ENCODE results near the gene AADACL4.

AADACL4 gene

DNA sequence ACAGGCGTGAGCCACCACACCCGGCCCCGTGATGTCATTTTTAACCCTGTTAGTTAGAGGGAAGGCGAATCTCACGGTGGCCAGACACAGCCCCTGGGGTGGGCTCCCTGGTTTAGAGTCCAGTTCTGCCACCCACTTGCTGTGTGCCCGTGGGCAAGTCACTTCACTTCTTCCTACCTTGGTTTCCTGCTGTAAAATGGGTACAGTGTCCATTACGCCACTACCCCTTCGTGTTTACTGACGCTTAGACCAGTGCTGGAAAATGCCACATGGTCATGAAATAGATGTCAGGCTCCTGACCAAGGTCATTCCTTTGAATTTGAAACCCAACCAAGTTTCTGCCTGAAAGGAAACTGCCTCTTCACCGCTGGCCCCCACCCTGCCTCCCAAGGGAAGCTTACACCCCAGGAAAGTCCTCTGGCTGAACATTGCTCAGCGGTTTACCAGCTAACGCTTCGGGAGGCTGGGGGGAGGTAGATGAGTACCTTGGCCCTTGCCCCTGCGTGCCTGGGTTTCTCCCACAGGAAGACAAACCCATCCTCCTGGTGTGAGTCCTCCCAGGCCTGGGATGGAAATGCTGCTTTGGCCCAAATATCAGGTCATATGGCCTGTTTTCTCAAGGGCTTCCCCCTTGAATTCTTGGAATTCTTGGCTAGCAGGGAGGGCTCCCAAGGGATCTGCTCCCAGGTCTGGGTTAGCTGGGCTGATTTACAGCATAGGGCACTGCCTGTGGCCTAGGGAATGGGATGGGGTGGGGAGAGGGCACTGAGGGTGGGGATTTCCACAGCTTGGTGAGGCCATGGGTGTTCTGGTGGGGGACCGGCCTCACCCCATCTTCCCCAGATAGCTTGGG, 7.6 kb upstream of the AADACL4 start:
- Histone ChIP-seq H3K27ac (ENCODE audit: low read length) (no peak overlapping the region), H3K4me1 (ENCODE audit: insufficient read depth, low read length) (no peaks in the 10 kb centered on the region), H3K79me2 (ENCODE audit: insufficient read depth, low read length) (no peaks in the 10 kb centered on the region), H2AFZ (ENCODE audit: low read depth, low read length) (no peak overlapping the region), H3K9ac (ENCODE audit: low read depth, low read length) (no peak overlapping the region), H3K27me3 (ENCODE audit: insufficient read depth, low read length, poor library complexity) (peaks cover 2% of the 10 kb centered on the region), H3K36me3 (ENCODE audit: insufficient read depth, low read length) (no peaks in the 10 kb centered on the region), H3K4me2 (ENCODE audit: insufficient read depth, low read length) (no peak overlapping the region), H4K20me1 (ENCODE audit: insufficient read depth, low read length) (no peaks in the 10 kb centered on the region), H3K9me3 (ENCODE audit: insufficient read depth, low read length, severe bottlenecking) (peaks cover 26% of the 10 kb centered on the region), H3K4me3 (ENCODE audit: low read depth in 1 of 2, low read length in 2 of 2) (no peak overlapping the region)
- DNase-seq (no peak), ATAC-seq (ENCODE audit: insufficient read depth, low read depth) (no peak)
- TF ChIP-seq, protein P1, sequence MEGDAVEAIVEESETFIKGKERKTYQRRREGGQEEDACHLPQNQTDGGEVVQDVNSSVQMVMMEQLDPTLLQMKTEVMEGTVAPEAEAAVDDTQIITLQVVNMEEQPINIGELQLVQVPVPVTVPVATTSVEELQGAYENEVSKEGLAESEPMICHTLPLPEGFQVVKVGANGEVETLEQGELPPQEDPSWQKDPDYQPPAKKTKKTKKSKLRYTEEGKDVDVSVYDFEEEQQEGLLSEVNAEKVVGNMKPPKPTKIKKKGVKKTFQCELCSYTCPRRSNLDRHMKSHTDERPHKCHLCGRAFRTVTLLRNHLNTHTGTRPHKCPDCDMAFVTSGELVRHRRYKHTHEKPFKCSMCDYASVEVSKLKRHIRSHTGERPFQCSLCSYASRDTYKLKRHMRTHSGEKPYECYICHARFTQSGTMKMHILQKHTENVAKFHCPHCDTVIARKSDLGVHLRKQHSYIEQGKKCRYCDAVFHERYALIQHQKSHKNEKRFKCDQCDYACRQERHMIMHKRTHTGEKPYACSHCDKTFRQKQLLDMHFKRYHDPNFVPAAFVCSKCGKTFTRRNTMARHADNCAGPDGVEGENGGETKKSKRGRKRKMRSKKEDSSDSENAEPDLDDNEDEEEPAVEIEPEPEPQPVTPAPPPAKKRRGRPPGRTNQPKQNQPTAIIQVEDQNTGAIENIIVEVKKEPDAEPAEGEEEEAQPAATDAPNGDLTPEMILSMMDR (IDR thresholded peaks at IDR 0.05; ENCODE audit: borderline replicate concordance, extremely low read depth, low read length, poor library complexity, severe bottlenecking), result no peak
- no peak for TF ChIP-seq EZH2 (IDR thresholded peaks at IDR 0.05; ENCODE audit: borderline replicate concordance, low read depth, low read length, severe bottlenecking)

DNA sequence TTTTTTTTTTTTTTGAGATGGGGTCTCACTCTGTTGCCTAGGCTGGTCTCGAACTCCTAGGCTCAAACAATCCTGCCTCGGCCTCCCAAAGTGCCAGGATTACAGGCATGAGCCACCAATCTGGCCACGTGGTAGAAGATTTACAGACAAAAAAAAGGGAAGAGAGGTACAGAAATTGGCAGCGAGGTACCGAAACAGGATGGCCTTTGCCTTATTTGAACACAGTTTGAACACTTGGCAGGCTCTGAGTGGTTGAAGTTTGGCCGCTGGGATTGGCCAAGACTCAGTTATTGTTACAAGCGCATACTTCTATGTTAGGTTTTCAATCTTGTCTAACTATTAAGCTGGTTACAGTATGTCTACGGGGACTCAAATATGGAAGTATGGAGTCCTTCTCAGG, 6.2 kb upstream of the AADACL4 start:
- Histone ChIP-seq H3K27ac (ENCODE audit: low read length) (no peak overlapping the region), H3K4me3 (ENCODE audit: low read depth in 1 of 2, low read length in 2 of 2) (no peak overlapping the region), H3K36me3 (ENCODE audit: insufficient read depth, low read length) (no peaks in the 10 kb centered on the region), H3K27me3 (ENCODE audit: insufficient read depth, low read length, poor library complexity) (peaks cover 2% of the 10 kb centered on the region), H4K20me1 (ENCODE audit: insufficient read depth, low read length) (no peaks in the 10 kb centered on the region), H3K4me2 (ENCODE audit: insufficient read depth, low read length) (no peak overlapping the region), H3K4me1 (ENCODE audit: insufficient read depth, low read length) (no peaks in the 10 kb centered on the region), H2AFZ (ENCODE audit: low read depth, low read length) (no peak overlapping the region), H3K79me2 (ENCODE audit: insufficient read depth, low read length) (no peaks in the 10 kb centered on the region), H3K9me3 (ENCODE audit: insufficient read depth, low read length, severe bottlenecking) (peaks cover 26% of the 10 kb centered on the region), H3K9ac (ENCODE audit: low read depth, low read length) (no peak overlapping the region)
- ATAC-seq (ENCODE audit: insufficient read depth, low read depth) (no peak), DNase-seq (no peak)
- TF ChIP-seq EZH2 (IDR thresholded peaks at IDR 0.05; ENCODE audit: borderline replicate concordance, low read depth, low read length, severe bottlenecking), result no peak
- TF ChIP-seq, protein P1 (IDR thresholded peaks at IDR 0.05; ENCODE audit: borderline replicate concordance, extremely low read depth, low read length, poor library complexity, severe bottlenecking), result no peak

DNA sequence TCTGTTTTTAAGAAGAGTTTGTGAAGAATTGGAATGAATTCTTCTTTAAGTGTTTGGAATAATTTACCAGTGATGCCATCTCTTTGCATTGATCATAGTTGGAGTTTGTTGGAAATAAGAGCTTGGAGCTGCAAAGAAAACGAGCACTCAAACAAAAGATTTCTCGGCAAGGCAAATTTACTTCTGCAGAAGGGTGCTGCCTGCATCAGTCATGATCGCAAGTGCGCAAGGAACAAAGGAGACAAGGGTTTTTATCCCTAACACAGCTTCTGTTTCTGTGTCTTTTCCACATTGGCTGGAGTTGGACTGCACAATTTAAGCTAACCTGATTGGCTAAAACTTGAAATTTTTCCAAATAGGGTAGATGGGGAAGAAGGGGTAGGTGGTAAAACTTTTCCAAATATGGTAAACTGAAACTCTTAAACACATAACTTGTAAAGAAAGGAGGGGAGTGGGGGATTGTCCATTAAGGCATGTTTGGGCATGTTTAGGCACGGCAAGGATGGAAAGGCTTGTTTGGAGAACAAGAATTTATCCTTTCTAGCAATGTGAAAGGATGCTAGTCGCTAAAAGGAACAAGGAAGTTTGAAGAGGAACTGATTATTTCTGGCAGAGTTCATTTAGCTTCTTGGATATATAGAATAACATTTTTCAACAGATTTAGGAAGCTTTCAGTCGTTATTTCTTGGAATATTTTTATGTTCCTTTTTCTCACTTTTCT, 3.5 kb upstream of the AADACL4 start:
- Histone ChIP-seq H3K27ac (ENCODE audit: low read length) (no peak overlapping the region), H3K79me2 (ENCODE audit: insufficient read depth, low read length) (no peaks in the 10 kb centered on the region), H3K4me3 (ENCODE audit: low read depth in 1 of 2, low read length in 2 of 2) (no peak overlapping the region), H4K20me1 (ENCODE audit: insufficient read depth, low read length) (no peaks in the 10 kb centered on the region), H3K36me3 (ENCODE audit: insufficient read depth, low read length) (no peaks in the 10 kb centered on the region), H3K4me2 (ENCODE audit: insufficient read depth, low read length) (no peak overlapping the region), H3K9ac (ENCODE audit: low read depth, low read length) (no peak overlapping the region), H3K27me3 (ENCODE audit: insufficient read depth, low read length, poor library complexity) (peaks cover 2% of the 10 kb centered on the region), H3K9me3 (ENCODE audit: insufficient read depth, low read length, severe bottlenecking) (peaks cover 26% of the 10 kb centered on the region), H3K4me1 (ENCODE audit: insufficient read depth, low read length) (no peaks in the 10 kb centered on the region), H2AFZ (ENCODE audit: low read depth, low read length) (no peak overlapping the region)
- no peak for TF ChIP-seq EZH2 (IDR thresholded peaks at IDR 0.05; ENCODE audit: borderline replicate concordance, low read depth, low read length, severe bottlenecking)
- TF ChIP-seq, protein P1 (IDR thresholded peaks at IDR 0.05; ENCODE audit: borderline replicate concordance, extremely low read depth, low read length, poor library complexity, severe bottlenecking), result no peak
- DNase-seq (no peak), ATAC-seq (ENCODE audit: insufficient read depth, low read depth) (no peak)
